H1 (cell line): ENCODE results near the gene SMARCD1. TPM values are rescaled to one million over a fixed set of nuclear protein-coding genes. Genes with fewer than 3 reads are reported as not detected.

Source experiments
- CTCF ChIA-PET: fragments of 300-600 bp; sonication (Branson Sonifier 250); formaldehyde crosslinking; loops from one replicate; lab custom pipeline; 2021; ENCODE audit not compliant: partially characterized antibody; lab: Charles Lee
- POLR2A ChIA-PET: fragments of 300-600 bp; sonication (Branson Sonifier 250); formaldehyde crosslinking; loops from one replicate; lab custom pipeline; 2021; ENCODE audit warnings: inconsistent platforms; ENCODE audit not compliant: partially characterized antibody; lab: Charles Lee
- DNase-seq, 2 experiments: peaks; one replicate each; pipeline versions ENCODE4 v3.0.0 to v3.0.0-alpha.2; 2010 to 2022; ENCODE audit warnings: low spot score in 2 of 2, low read depth in 1 of 2, mixed read lengths in 1 of 2
- FAIRE-seq: peaks from 2 replicates; lab custom pipeline; 2011; peaks lifted over from hg19 to GRCh38; lab: Jason Lieb, UNC
- H2AFZ ChIP-seq: 2 replicates; pipeline ENCODE4 v1.8.1; 2012; ENCODE audit warnings: low read length, inconsistent platforms
- H2AK5ac ChIP-seq: 2 replicates; pipeline ENCODE4 v1.6.1; 2013; ENCODE audit warnings: low read depth, low read length
- H2BK120ac ChIP-seq: replicated peaks from 2 replicates; pipeline ENCODE3; 2013; ENCODE audit warnings: low read depth, low read length, inconsistent platforms
- H2BK12ac ChIP-seq: 2 replicates; pipeline ENCODE4 v1.6.1; 2013; ENCODE audit warnings: low read depth, low read length
- H2BK15ac ChIP-seq: 2 replicates; pipeline ENCODE4 v1.6.1; 2013; ENCODE audit warnings: low read length
- H2BK20ac ChIP-seq: 2 replicates; pipeline ENCODE4 v1.6.1; 2013; ENCODE audit warnings: low read length
- H2BK5ac ChIP-seq: 2 replicates; pipeline ENCODE4 v1.6.1; 2013; ENCODE audit warnings: low read depth, low read length
- H3K14ac ChIP-seq: 2 replicates; pipeline ENCODE4 v1.6.1; 2013; ENCODE audit warnings: inconsistent platforms; ENCODE audit not compliant: insufficient read length
- H3K18ac ChIP-seq: 2 replicates; pipeline ENCODE4 v1.6.1; 2013; ENCODE audit warnings: low read length; ENCODE audit errors: extremely low read depth
- H3K23ac ChIP-seq: 2 replicates; pipeline ENCODE4 v1.6.1; 2013; ENCODE audit warnings: inconsistent platforms; ENCODE audit not compliant: insufficient read length
- H3K23me2 ChIP-seq: 2 replicates; pipeline ENCODE4 v1.6.1; 2013; ENCODE audit warnings: low read depth, low read length
- H3K27ac ChIP-seq: 2 replicates; pipeline ENCODE4 v1.6.1; 2011; ENCODE audit warnings: low read depth, low read length, inconsistent platforms
- H3K27me3 ChIP-seq, 4 experiments: replicated peaks in 1 of 4; 1 replicate in 1 of 4; 2 replicates in 3 of 4; pipeline versions ENCODE4 v1.6.1 to v1.8.1; 2011 to 2013; ENCODE audit warnings: low read length in 3 of 4, mild to moderate bottlenecking in 3 of 4, inconsistent platforms in 2 of 4, mixed read lengths in 2 of 4, moderate library complexity in 1 of 4; ENCODE audit not compliant: control insufficient read depth in 3 of 4, insufficient read depth in 3 of 4; ENCODE audit errors: extremely low read depth in 1 of 4
- H3K36me3 ChIP-seq, 4 experiments: 2 replicates each; pipeline versions ENCODE4 v1.6.1 to v1.8.1; 2011 to 2013; ENCODE audit warnings: mild to moderate bottlenecking in 4 of 4, low read length in 3 of 4, moderate library complexity in 2 of 4, control low read depth in 1 of 4, inconsistent platforms in 1 of 4; ENCODE audit not compliant: insufficient read depth in 4 of 4, control insufficient read depth in 2 of 4
- H3K4ac ChIP-seq: replicated peaks from 2 replicates; pipeline ENCODE3; 2013; ENCODE audit warnings: low read length, low read depth, mixed read lengths, inconsistent platforms; ENCODE audit not compliant: insufficient read length
- H3K4me1 ChIP-seq, 4 experiments: replicated peaks in 1 of 4; 1 replicate in 1 of 4; 2 replicates in 3 of 4; pipeline versions ENCODE4 v1.6.1 to v1.8.1; 2011 to 2013; ENCODE audit warnings: low read length in 3 of 4, inconsistent platforms in 2 of 4, mixed read lengths in 1 of 4; ENCODE audit not compliant: insufficient read depth in 4 of 4, control insufficient read depth in 3 of 4
- H3K4me2 ChIP-seq, 2 experiments: 2 replicates each; pipeline versions ENCODE4 v1.6.1 to v1.8.1; 2011 to 2013; ENCODE audit warnings: low read depth in 2 of 2, low read length in 2 of 2, control low read depth in 1 of 2, inconsistent platforms in 1 of 2, mild to moderate bottlenecking in 1 of 2; ENCODE audit not compliant: insufficient read depth in 1 of 2
- H3K4me3 ChIP-seq, 4 experiments: fragments of 200-600, 300-600 bp in 1 of 4; sonication (generic), shearing (Covaris generic), sonication (Bioruptor Twin) in 1 of 4; 2 replicates each; pipeline versions ENCODE4 v1.5.1 to v1.8.1; 2011 to 2016; ENCODE audit warnings: low read length in 4 of 4, low read depth in 3 of 4, control low read depth in 2 of 4, inconsistent platforms in 2 of 4, mild to moderate bottlenecking in 2 of 4, mixed read lengths in 1 of 4, moderate library complexity in 1 of 4; ENCODE audit not compliant: insufficient read depth in 2 of 4; ENCODE audit errors: extremely low read depth in 1 of 4
- H3K56ac ChIP-seq: replicated peaks from 2 replicates; pipeline ENCODE3; 2013; ENCODE audit warnings: low read depth, mild to moderate bottlenecking, mixed read lengths, low read length, inconsistent platforms; ENCODE audit not compliant: insufficient read length
- H3K79me1 ChIP-seq: 2 replicates; pipeline ENCODE4 v1.6.1; 2013; ENCODE audit warnings: low read depth, low read length, control low read depth
- H3K79me2 ChIP-seq, 2 experiments: 2 replicates each; pipeline versions ENCODE4 v1.6.1 to v1.8.1; 2012 to 2013; ENCODE audit warnings: low read length in 2 of 2, mild to moderate bottlenecking in 2 of 2, inconsistent platforms in 1 of 2; ENCODE audit not compliant: insufficient read depth in 2 of 2, control insufficient read depth in 1 of 2
- H3K9ac ChIP-seq, 4 experiments: replicated peaks in 1 of 4; 1 replicate in 1 of 4; 2 replicates in 3 of 4; pipeline versions ENCODE4 v1.6.1 to v1.8.1; 2011 to 2013; ENCODE audit warnings: low read depth in 3 of 4, low read length in 3 of 4, control low read depth in 2 of 4, mild to moderate bottlenecking in 2 of 4, moderate library complexity in 2 of 4, inconsistent platforms in 1 of 4; ENCODE audit errors: extremely low read depth in 1 of 4
- H3K9me3 ChIP-seq, 2 experiments: 2 replicates each; pipeline versions ENCODE4 v1.6.1 to v1.8.1; 2012 to 2013; ENCODE audit warnings: mild to moderate bottlenecking in 2 of 2, moderate library complexity in 2 of 2, control low read depth in 1 of 2, inconsistent platforms in 1 of 2, low read depth in 1 of 2, low read length in 1 of 2, mixed read lengths in 1 of 2; ENCODE audit not compliant: insufficient read depth in 2 of 2
- H4K20me1 ChIP-seq, 2 experiments: replicated peaks in 1 of 2; 2 replicates each; pipeline versions ENCODE3 to v1.8.1; 2011 to 2013; ENCODE audit warnings: inconsistent platforms in 2 of 2, low read length in 2 of 2, mild to moderate bottlenecking in 1 of 2; ENCODE audit not compliant: insufficient read depth in 2 of 2, control insufficient read depth in 1 of 2
- H4K5ac ChIP-seq: 2 replicates; pipeline ENCODE4 v1.6.1; 2013; ENCODE audit warnings: low read length, low read depth, mixed read lengths, inconsistent platforms; ENCODE audit not compliant: insufficient read length
- H4K8ac ChIP-seq: 2 replicates; pipeline ENCODE4 v1.8.0; 2013; ENCODE audit warnings: mild to moderate bottlenecking, moderate library complexity, low read length, inconsistent platforms; ENCODE audit not compliant: insufficient read depth; ENCODE audit errors: extremely low read depth
- H4K91ac ChIP-seq: replicated peaks from 2 replicates; pipeline ENCODE3; 2013; ENCODE audit warnings: low read length, mixed read lengths, inconsistent platforms; ENCODE audit not compliant: insufficient read length
- ASH2L ChIP-seq: fragments of 200-600, 300-600 bp; sonication (generic); IDR thresholded peaks from one replicate; pipeline ENCODE4 v1.7.1; 2017; ENCODE audit warnings: low read length
- BRCA1 ChIP-seq: IDR thresholded peaks from 2 replicates; pipeline ENCODE4 v1.6.1; 2012; ENCODE audit warnings: low read depth, low read length, improper control_type of control experiment
- CBX5 ChIP-seq: fragments of 300-800, 300-1000 bp; sonication (generic); IDR thresholded peaks from 2 replicates; pipeline ENCODE4 v1.7.1; 2016; ENCODE audit warnings: antibody characterized with exemption, low read length, low read depth
- WGBS, 2 experiments: shearing (Covaris generic) in 1 of 2; methylation state at CpG; one replicate each; pipeline versions ENCODE4 v1.1.6 to v1.1.7; 2013 to 2015; ENCODE audit warnings: low lambda C conversion rate in 2 of 2, mixed read lengths in 2 of 2, inconsistent platforms in 1 of 2, low coverage in 1 of 2, missing lambda C conversion rate in 1 of 2; ENCODE audit not compliant: insufficient replicate concordance in 2 of 2, insufficient coverage in 1 of 2, insufficient read length in 1 of 2; ENCODE audit errors: extremely low coverage in 1 of 2, missing lambda C conversion rate in 1 of 2; 5-methylcytosine and 5-hydroxymethylcytosine counted together
- polyA plus RNA-seq, 7 experiments: library from polyadenylated mRNA; depleted of rRNA in 3 of 7; stranded (reverse) in 5 of 7; unstranded in 2 of 7; fragments of >200 nt in 5 of 7; fragments of 200-250 nt in 2 of 7; gene quantifications; 1 replicate in 5 of 7; 2 replicates in 1 of 7; 4 replicates in 1 of 7; pipeline versions ENCODE4 v1.2.1 to v1.2.3, GENCODE V29; 2011 to 2013; ENCODE audit warnings: missing spikeins in 2 of 7, mixed read lengths in 2 of 7
- total RNA-seq: library from RNA; stranded (reverse); fragmentation: NEBNext Ultra II Directional; extraction: Animal tissue kit (Norgen Biotek cat#: 25700); gene quantifications from 2 replicates; pipeline ENCODE4 v1.2.1, GENCODE V29; 2021

The SMARCD1 gene
- total and polyA plus RNA-seq, 2 of the 8 experiments (the other 6 are each of a cell fraction or from before 2014, with no cell fraction given) = 128 to 130 TPM

DNA sequence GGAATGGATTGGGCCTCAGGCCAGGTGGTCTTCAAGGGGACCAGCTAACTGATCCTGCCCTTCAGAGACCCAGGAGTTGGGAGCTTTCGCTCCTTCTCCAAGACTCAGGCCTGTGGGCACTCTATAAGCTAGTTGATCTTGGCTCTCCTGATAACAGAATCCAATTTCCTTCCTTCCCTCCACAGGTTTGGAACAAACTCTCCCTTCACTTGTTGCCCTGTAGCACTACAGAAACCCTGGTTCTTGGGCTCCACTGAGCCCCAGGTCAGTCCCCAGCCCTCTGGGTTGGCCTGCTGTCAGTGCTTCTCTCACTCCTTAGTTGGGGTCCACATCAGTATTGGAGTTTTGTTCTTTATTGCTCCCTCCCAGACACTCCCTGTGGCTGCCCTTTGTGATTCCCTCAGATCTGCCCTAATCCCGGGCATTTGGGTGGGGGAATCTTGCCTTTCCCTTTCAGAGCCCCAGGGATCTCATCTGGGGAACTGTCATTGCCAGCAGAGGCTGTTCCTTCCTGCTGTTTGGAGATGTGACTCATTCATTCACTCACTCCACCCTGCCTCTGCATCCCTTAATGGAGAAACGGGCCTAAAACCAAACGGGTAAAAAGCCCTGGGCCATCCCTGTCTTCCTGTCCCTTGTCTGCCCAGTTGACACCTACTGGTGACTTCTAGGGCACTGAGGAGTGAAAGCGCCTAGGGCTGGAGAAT is 14.3 kb downstream of the SMARCD1 start:
- Histone ChIP-seq H2BK12ac (no peak overlapping the region), H4K8ac (no peak overlapping the region), H3K27ac (no peak overlapping the region), H3K36me3 (peaks cover 36 to 59% (median 51%) of the 10 kb centered on the region in 4 experiments), H3K18ac (no peak overlapping the region), H3K9me3 (no peaks in the 10 kb centered on the region), H3K27me3 (no peaks in the 10 kb centered on the region), H2BK20ac (no peak overlapping the region), H4K5ac (no peak overlapping the region), H3K79me2 (no peaks in the 10 kb centered on the region), H3K4ac (no peak overlapping the region), H4K91ac (no peak overlapping the region), H3K4me3 (no peak overlapping the region), H3K23ac (no peak overlapping the region), H2BK15ac (no peak overlapping the region), H3K4me2 (no peak overlapping the region), H2AK5ac (no peak overlapping the region), H3K23me2 (no peaks in the 10 kb centered on the region), H4K20me1 (peaks cover 0 to 9% of the 10 kb centered on the region in 2 experiments), H3K9ac (no peak overlapping the region; a peak in 1 of 7 replicates), H3K14ac (no peak overlapping the region), H2BK5ac (no peak overlapping the region), H3K79me1 (no peaks in the 10 kb centered on the region), H3K56ac (no peak overlapping the region), H3K4me1 (peaks cover 2 to 9% (median 5%) of the 10 kb centered on the region in 4 experiments; a peak in 5 of 7 replicates), H2AFZ (no peak overlapping the region), H2BK120ac (no peak overlapping the region)
- FAIRE-seq (no peak), DNase-seq (no peak)
- ChIA-PET POLR2A (interaction anchor here (0.6 to 27.1 kb wide), 6 partner anchors 6 to 68 kb away, joined by 3 to 457 read pairs (median 4); partner anchors contain the start of genes CERS5, COX14, GPD1 and SMARCD1), CTCF (interaction anchor here (1.1 to 32.9 kb wide), 6 partner anchors 12 to 131 kb away, joined by 3 to 625 read pairs (median 70); partner anchors contain the start of genes COX14, GPD1 and SMARCD1)
- WGBS, 2 experiments = 77% methylated on average over 5 of the region's 5 CpGs; no CpG with 5 or more reads in 1 of the 2 experiments
- TF ChIP-seq ASH2L (no peak), CBX5 (no peak), BRCA1 (no peak)
